Endothelial cell (in vitro differentiated cells): ENCODE data around the gene GGCT. TPM values are rescaled to one million over a fixed set of nuclear protein-coding genes. Genes with fewer than 3 reads are reported as not detected.
"Not testable (repeated sequence)": the region's sequence is repeated elsewhere in the genome, so short reads cannot be mapped to it uniquely, and the experiment has no call there.

Experiments used
- DNase-seq: peaks from one replicate; pipeline ENCODE4 v3.0.0; 2021; ENCODE audit warnings: low spot score
- H3K27ac Mint-ChIP-seq: one replicate; pipeline ENCODE4 v1.8.0; 2021; ENCODE audit warnings: mixed read lengths, inconsistent platforms; ENCODE audit not compliant: unreplicated experiment
- H3K27me3 Mint-ChIP-seq: one replicate; pipeline ENCODE4 v1.8.0; 2021; ENCODE audit warnings: mild to moderate bottlenecking, moderate library complexity, mixed read lengths, inconsistent platforms; ENCODE audit not compliant: unreplicated experiment
- H3K36me3 Mint-ChIP-seq: one replicate; pipeline ENCODE4 v1.8.0; 2021; ENCODE audit warnings: mild to moderate bottlenecking, low read depth, mixed read lengths, inconsistent platforms; ENCODE audit not compliant: unreplicated experiment
- H3K4me1 Mint-ChIP-seq: one replicate; pipeline ENCODE4 v1.8.0; 2021; ENCODE audit warnings: mild to moderate bottlenecking, mixed read lengths, inconsistent platforms; ENCODE audit not compliant: unreplicated experiment
- H3K4me3 Mint-ChIP-seq: one replicate; pipeline ENCODE4 v1.8.0; 2021; ENCODE audit warnings: mild to moderate bottlenecking, mixed read lengths, inconsistent platforms; ENCODE audit not compliant: unreplicated experiment
- H3K9me3 Mint-ChIP-seq: one replicate; pipeline ENCODE4 v1.8.0; 2021; ENCODE audit warnings: mixed read lengths, inconsistent platforms; ENCODE audit not compliant: unreplicated experiment
- CTCF ChIP-seq: fragments of 200-600 bp; sonication (generic); IDR thresholded peaks from one replicate; pipeline ENCODE4 v1.5.0; 2021; ENCODE audit warnings: antibody characterized with exemption; ENCODE audit not compliant: unreplicated experiment
- total RNA-seq: library from RNA; stranded (reverse); fragmentation: NEBNext Ultra II Directional; extraction: Animal tissue kit (Norgen Biotek cat#: 25700); gene quantifications from one replicate; pipeline ENCODE4 v1.2.1, GENCODE V29; 2021; ENCODE audit not compliant: unreplicated experiment

Gene GGCT
- total RNA-seq, 1 donor from 2014 or later = 34.0 TPM

GRCh38 chr7:30528779-30529178 is 24.1 kb upstream of the GGCT start:
- Mint-ChIP-seq H3K27me3 (peaks cover 2% of the 10 kb centered on the region), H3K36me3 (no peaks in the 10 kb centered on the region), H3K9me3 (no peaks in the 10 kb centered on the region), H3K4me3 (no peak overlapping the region), H3K4me1 (no peaks in the 10 kb centered on the region), H3K27ac (no peak overlapping the region)
- TF ChIP-seq CTCF = no peak
- no peak for DNase-seq

- not testable (repeated sequence) for H3K36me3 Mint-ChIP-seq, H3K27me3 Mint-ChIP-seq, H3K27ac Mint-ChIP-seq, DNase-seq, H3K9me3 Mint-ChIP-seq, H3K4me1 Mint-ChIP-seq, H3K4me3 Mint-ChIP-seq
These were observed 22.7 kb upstream of the GGCT start for GRCh38 chr7:30527297-30527696.

- Mint-ChIP-seq H3K9me3 (no peaks in the 10 kb centered on the region), H3K4me3 (no peak overlapping the region), H3K27ac (no peak overlapping the region), H3K27me3 (peaks cover 4% of the 10 kb centered on the region), H3K4me1 (peaks cover 2% of the 10 kb centered on the region), H3K36me3 (no peaks in the 10 kb centered on the region)
- TF ChIP-seq CTCF = no peak
- no peak for DNase-seq
These were observed 21.5 kb upstream of the GGCT start for GRCh38 chr7:30526163-30526562.

- Mint-ChIP-seq H3K9me3 (no peaks in the 10 kb centered on the region), H3K4me1 (peaks cover 7% of the 10 kb centered on the region), H3K27me3 (peaks cover 4% of the 10 kb centered on the region), H3K4me3 (no peak overlapping the region), H3K27ac (no peak overlapping the region), H3K36me3 (no peaks in the 10 kb centered on the region)
- no peak for DNase-seq
- no peak for TF ChIP-seq CTCF
These were observed 20.8 kb upstream of the GGCT start for GRCh38 chr7:30525429-30525828.

GRCh38 chr7:30524545-30524944 is 19.9 kb upstream of the GGCT start:
- no peak for TF ChIP-seq CTCF
- no peak for DNase-seq
- H3K27ac Mint-ChIP-seq = no peak overlapping the region
- no peaks in the 10 kb centered on the region for H3K36me3 Mint-ChIP-seq
- H3K27me3 Mint-ChIP-seq = peaks cover 4% of the 10 kb centered on the region
- no peaks in the 10 kb centered on the region for H3K9me3 Mint-ChIP-seq
- no peak overlapping the region for H3K4me3 Mint-ChIP-seq
- H3K4me1 Mint-ChIP-seq = peaks cover 8% of the 10 kb centered on the region

GRCh38 chr7:30523466-30523865 is 18.8 kb upstream of the GGCT start:
- peaks cover 8% of the 10 kb centered on the region for H3K4me1 Mint-ChIP-seq
- no peak overlapping the region for H3K4me3 Mint-ChIP-seq
- no peaks in the 10 kb centered on the region for H3K9me3 Mint-ChIP-seq
- H3K36me3 Mint-ChIP-seq = no peaks in the 10 kb centered on the region
- no peak for DNase-seq
- no peak overlapping the region for H3K27ac Mint-ChIP-seq
- no peak for TF ChIP-seq CTCF
- H3K27me3 Mint-ChIP-seq = peaks cover 4% of the 10 kb centered on the region
